VCaP (cell line): ENCODE results near the gene ARMS2.

ENCODE experiments used
- H3K27ac ChIP-seq: fragments of 450-650 bp; 2 replicates; pipeline ENCODE4 v1.5.1; 2017
- CTCF ChIP-seq: fragments of 450-650 bp; conservative IDR thresholded peaks from 2 replicates; pipeline ENCODE4 v1.5.1; 2017; ENCODE audit warnings: mild to moderate bottlenecking, moderate library complexity

The ARMS2 gene

GRCh38 chr10:122474131-122474818 lies 19.8 kb downstream of the ARMS2 start:
- no peak for TF ChIP-seq CTCF
- no peak overlapping the region for H3K27ac ChIP-seq

- no peak overlapping the region for H3K27ac ChIP-seq
- no peak for TF ChIP-seq CTCF
These were observed 20.6 kb downstream of the ARMS2 start for GRCh38 chr10:122475100-122475499.

- no peak for TF ChIP-seq CTCF
- no peak overlapping the region for H3K27ac ChIP-seq
These were observed 21.3 kb downstream of the ARMS2 start for GRCh38 chr10:122475591-122476332.

GRCh38 chr10:122476333-122476695 lies 21.9 kb downstream of the ARMS2 start:
- H3K27ac ChIP-seq = no peak overlapping the region
- no peak for TF ChIP-seq CTCF

GRCh38 chr10:122477436-122477835 lies 23.0 kb downstream of the ARMS2 start:
- no peak overlapping the region for H3K27ac ChIP-seq
- no peak for TF ChIP-seq CTCF

- no peak overlapping the region for H3K27ac ChIP-seq
- no peak for TF ChIP-seq CTCF
These were observed 24.5 kb downstream of the ARMS2 start for GRCh38 chr10:122478971-122479370.

- H3K27ac ChIP-seq = no peak overlapping the region
- no peak for TF ChIP-seq CTCF
These were observed 25.8 kb downstream of the ARMS2 start for GRCh38 chr10:122480146-122480833.
